HEK293 (cell line): ENCODE data around the gene PAFAH1B2.
A peak's percentile ranks its signal among the peaks of the same experiment; 100 is the strongest.

ENCODE experiments used
- CTCF ChIA-PET: fragments of 350-600 bp; formaldehyde crosslinking; extraction: SDS; loops from one replicate; lab custom pipeline; 2021; ENCODE audit warnings: antibody characterized with exemption; lab: Yijun Ruan, JAX
- POLR2A ChIA-PET: fragments of 300-600 bp; formaldehyde crosslinking; extraction: SDS; loops from one replicate; lab custom pipeline; 2020; ENCODE audit warnings: antibody characterized with exemption, inconsistent platforms; lab: Yijun Ruan, JAX
- H3K27ac ChIP-seq: fragments of 200-500 bp; sonication (Bioruptor generic); 2 replicates; pipeline ENCODE4 v1.5.1; 2014; ENCODE audit warnings: low read depth, low read length, control low read depth, inconsistent platforms; ENCODE audit errors: extremely low read depth
- H3K36me3 ChIP-seq, 2 experiments: fragments of 200-500 bp in 1 of 2; sonication (Bioruptor generic) in 1 of 2; 1 replicate in 1 of 2; 2 replicates in 1 of 2; pipeline ENCODE4 v1.5.1; 2014 to 2017; ENCODE audit warnings: inconsistent platforms in 2 of 2, low read length in 2 of 2; ENCODE audit not compliant: control insufficient read depth in 2 of 2, insufficient read depth in 1 of 2
- H3K4me1 ChIP-seq: fragments of 200-500 bp; sonication (Bioruptor generic); 2 replicates; pipeline ENCODE4 v1.5.1; 2014; ENCODE audit warnings: mild to moderate bottlenecking, low read length, inconsistent platforms; ENCODE audit not compliant: control insufficient read depth, insufficient read depth
- H3K4me3 ChIP-seq: 2 replicates; pipeline ENCODE4 v1.5.1; 2011; ENCODE audit warnings: low read depth, mild to moderate bottlenecking, control low read depth, low read length, moderate library complexity
- H3K9me3 ChIP-seq: fragments of 200-500 bp; sonication (Bioruptor generic); 2 replicates; pipeline ENCODE4 v1.5.1; 2014; ENCODE audit warnings: low read depth, low read length, inconsistent platforms; ENCODE audit not compliant: control insufficient read depth, insufficient read depth
- BCL11A ChIP-seq: fragments of 450-650 bp; formaldehyde crosslinking; IDR thresholded peaks from 2 replicates; pipeline ENCODE4 v1.5.1; 2016; ENCODE audit warnings: low read depth, missing biosample characterization, missing genetic modification characterization
- GLIS1 ChIP-seq: fragments of 450-650 bp; formaldehyde crosslinking; IDR thresholded peaks from 2 replicates; pipeline ENCODE4 v1.5.1; 2016; ENCODE audit warnings: missing biosample characterization, missing genetic modification characterization
- OVOL3 ChIP-seq: fragments of 450-650 bp; formaldehyde crosslinking; IDR thresholded peaks from 2 replicates; pipeline ENCODE4 v1.5.1; 2016; ENCODE audit warnings: missing biosample characterization, missing genetic modification characterization
- PRDM1 ChIP-seq: fragments of 450-650 bp; formaldehyde crosslinking; IDR thresholded peaks from 2 replicates; pipeline ENCODE4; 2016; ENCODE audit warnings: missing biosample characterization, missing genetic modification characterization
- SALL2 ChIP-seq: fragments of 450-650 bp; formaldehyde crosslinking; IDR thresholded peaks from 2 replicates; pipeline ENCODE4 v1.5.0; 2017; ENCODE audit warnings: missing biosample characterization, mild to moderate bottlenecking, missing genetic modification characterization, borderline replicate concordance
- SP7 ChIP-seq: fragments of 450-650 bp; formaldehyde crosslinking; IDR thresholded peaks from 2 replicates; pipeline ENCODE4 v1.5.1; 2016; ENCODE audit warnings: missing biosample characterization, missing genetic modification characterization
- TRIM28 ChIP-seq: IDR thresholded peaks from 2 replicates; pipeline ENCODE4 v1.6.1; 2011; ENCODE audit warnings: low read length, control low read depth, borderline replicate concordance
- ZBTB20 ChIP-seq: fragments of 450-650 bp; formaldehyde crosslinking; IDR thresholded peaks from 2 replicates; pipeline ENCODE4 v1.5.1; 2016; ENCODE audit warnings: missing biosample characterization, missing genetic modification characterization
- ZBTB48 ChIP-seq: fragments of 450-650 bp; formaldehyde crosslinking; IDR thresholded peaks from 2 replicates; pipeline ENCODE4 v1.5.1; 2016; ENCODE audit warnings: missing biosample characterization, missing genetic modification characterization
- ZIC2 ChIP-seq: fragments of 450-650 bp; formaldehyde crosslinking; IDR thresholded peaks from 2 replicates; pipeline ENCODE4 v1.5.1; 2016; ENCODE audit warnings: missing biosample characterization, missing genetic modification characterization
- ZNF184 ChIP-seq: fragments of 450-650 bp; IDR thresholded peaks from 2 replicates; pipeline ENCODE4 v1.5.1; 2018; ENCODE audit warnings: missing biosample characterization, mild to moderate bottlenecking, missing genetic modification characterization
- ZNF280D ChIP-seq: fragments of 450-650 bp; formaldehyde crosslinking; IDR thresholded peaks from 2 replicates; pipeline ENCODE4 v1.5.1; 2016; ENCODE audit warnings: missing biosample characterization, missing genetic modification characterization
- ZNF335 ChIP-seq: fragments of 450-650 bp; formaldehyde crosslinking; conservative IDR thresholded peaks from 2 replicates; pipeline ENCODE4 v1.5.1; 2016; ENCODE audit warnings: missing biosample characterization, missing genetic modification characterization
- ZNF350 ChIP-seq: fragments of 450-650 bp; formaldehyde crosslinking; IDR thresholded peaks from 2 replicates; pipeline ENCODE4 v1.5.0; 2017; ENCODE audit warnings: missing biosample characterization, mild to moderate bottlenecking, missing genetic modification characterization
- ZNF354C ChIP-seq: fragments of 450-650 bp; formaldehyde crosslinking; IDR thresholded peaks from 2 replicates; pipeline ENCODE4 v1.5.1; 2016; ENCODE audit warnings: missing biosample characterization, missing genetic modification characterization, low read depth, borderline replicate concordance
- ZNF404 ChIP-seq: fragments of 450-650 bp; formaldehyde crosslinking; IDR thresholded peaks from 2 replicates; pipeline ENCODE4 v1.5.1; 2017; ENCODE audit warnings: missing biosample characterization, missing genetic modification characterization
- ZNF416 ChIP-seq: fragments of 450-650 bp; formaldehyde crosslinking; IDR thresholded peaks from 2 replicates; pipeline ENCODE4 v1.5.1; 2016; ENCODE audit warnings: missing biosample characterization, missing genetic modification characterization
- ZNF530 ChIP-seq: fragments of 450-650 bp; formaldehyde crosslinking; IDR thresholded peaks from 2 replicates; pipeline ENCODE4 v1.5.1; 2016; ENCODE audit warnings: low read depth, missing biosample characterization, missing genetic modification characterization
- ZNF571 ChIP-seq: fragments of 450-650 bp; formaldehyde crosslinking; IDR thresholded peaks from 2 replicates; pipeline ENCODE4 v1.5.0; 2017; ENCODE audit warnings: missing biosample characterization, missing genetic modification characterization
- ZNF600 ChIP-seq: fragments of 450-650 bp; formaldehyde crosslinking; IDR thresholded peaks from 2 replicates; pipeline ENCODE4 v1.5.1; 2016; ENCODE audit warnings: missing biosample characterization, missing genetic modification characterization
- ZNF624 ChIP-seq: fragments of 450-650 bp; formaldehyde crosslinking; IDR thresholded peaks from 2 replicates; pipeline ENCODE4 v1.5.1; 2017; ENCODE audit warnings: missing biosample characterization, missing genetic modification characterization
- ZNF639 ChIP-seq: fragments of 450-650 bp; formaldehyde crosslinking; IDR thresholded peaks from 2 replicates; pipeline ENCODE4 v1.5.1; 2016; ENCODE audit warnings: missing biosample characterization, missing genetic modification characterization
- ZNF658 ChIP-seq: fragments of 450-650 bp; formaldehyde crosslinking; IDR thresholded peaks from 2 replicates; pipeline ENCODE4; 2016; ENCODE audit warnings: missing biosample characterization, missing genetic modification characterization
- TF ChIP-seq, protein P1 (sequence below): fragments of 450-650 bp; formaldehyde crosslinking; IDR thresholded peaks from 2 replicates; pipeline ENCODE4 v1.5.1; 2016; ENCODE audit warnings: missing biosample characterization, missing genetic modification characterization, low read depth
- TF ChIP-seq, protein P2 (sequence below): fragments of 450-650 bp; formaldehyde crosslinking; IDR thresholded peaks from 2 replicates; pipeline ENCODE4 v1.5.1; 2016; ENCODE audit warnings: missing biosample characterization, missing genetic modification characterization
- TF ChIP-seq, protein P3 (sequence below): fragments of 450-650 bp; formaldehyde crosslinking; IDR thresholded peaks from 2 replicates; pipeline ENCODE4 v1.5.1; 2017; ENCODE audit warnings: missing biosample characterization, missing genetic modification characterization

The PAFAH1B2 gene

DNA sequence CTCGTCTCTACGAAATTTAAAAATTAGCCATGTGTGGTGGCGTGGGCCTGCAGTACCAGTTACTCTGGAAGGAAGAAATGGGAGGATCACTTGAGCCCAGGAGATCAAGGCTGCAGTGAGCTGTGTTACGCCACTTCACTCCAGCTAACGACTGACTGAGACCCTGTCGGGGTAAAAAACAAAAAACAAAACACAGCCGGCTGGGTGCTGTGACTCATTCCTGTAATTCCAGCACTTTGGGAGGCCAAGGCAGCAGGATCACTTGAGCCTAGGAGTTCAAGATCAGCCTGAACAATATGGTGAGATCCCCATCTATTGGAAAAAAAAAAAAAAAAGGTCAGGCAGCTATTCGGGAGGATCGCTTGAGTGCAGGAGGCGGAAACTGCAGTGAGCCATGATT is 2.4 kb downstream of the PAFAH1B2 start:
- Histone ChIP-seq H3K4me1 (no peaks in the 10 kb centered on the region), H3K36me3 (peaks cover 0 to 45% of the 10 kb centered on the region in 2 experiments; a peak in 2 of 3 replicates), H3K27ac (0 out of 2 replicates have a peak overlapping the region, but pooled peaks have one; percentile 8), H3K9me3 (no peaks in the 10 kb centered on the region), H3K4me3 (no peak overlapping the region)
- CTCF ChIA-PET, result interaction anchor here (0.5 to 1.9 kb wide), 5 partner anchors 23 to 411 kb away, joined by 3 to 12 read pairs (median 6); partner anchors contain the start of gene SIDT2
- POLR2A ChIA-PET, result interaction anchor here (0.7 to 2.2 kb wide), 3 partner anchors 10 to 55 kb away, joined by 3 to 10 read pairs (median 6); partner anchors contain the start of gene SIDT2
- TF ChIP-seq, protein P1, sequence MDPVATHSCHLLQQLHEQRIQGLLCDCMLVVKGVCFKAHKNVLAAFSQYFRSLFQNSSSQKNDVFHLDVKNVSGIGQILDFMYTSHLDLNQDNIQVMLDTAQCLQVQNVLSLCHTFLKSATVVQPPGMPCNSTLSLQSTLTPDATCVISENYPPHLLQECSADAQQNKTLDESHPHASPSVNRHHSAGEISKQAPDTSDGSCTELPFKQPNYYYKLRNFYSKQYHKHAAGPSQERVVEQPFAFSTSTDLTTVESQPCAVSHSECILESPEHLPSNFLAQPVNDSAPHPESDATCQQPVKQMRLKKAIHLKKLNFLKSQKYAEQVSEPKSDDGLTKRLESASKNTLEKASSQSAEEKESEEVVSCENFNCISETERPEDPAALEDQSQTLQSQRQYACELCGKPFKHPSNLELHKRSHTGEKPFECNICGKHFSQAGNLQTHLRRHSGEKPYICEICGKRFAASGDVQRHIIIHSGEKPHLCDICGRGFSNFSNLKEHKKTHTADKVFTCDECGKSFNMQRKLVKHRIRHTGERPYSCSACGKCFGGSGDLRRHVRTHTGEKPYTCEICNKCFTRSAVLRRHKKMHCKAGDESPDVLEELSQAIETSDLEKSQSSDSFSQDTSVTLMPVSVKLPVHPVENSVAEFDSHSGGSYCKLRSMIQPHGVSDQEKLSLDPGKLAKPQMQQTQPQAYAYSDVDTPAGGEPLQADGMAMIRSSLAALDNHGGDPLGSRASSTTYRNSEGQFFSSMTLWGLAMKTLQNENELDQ, result no peak
- TF ChIP-seq GLIS1 (tag by site-specific recombination) (peak; percentile 53), ZNF600 (tag by site-specific recombination) (peak; percentile 93), ZNF280D (no peak), ZNF658 (tag by site-specific recombination) (no peak), ZNF639 (tag by site-specific recombination) (no peak), ZNF571 (tag by site-specific recombination) (no peak), ZNF530 (tag by site-specific recombination) (no peak), ZNF416 (tag by site-specific recombination) (no peak), ZNF335 (tag by site-specific recombination) (no peak), ZBTB20 (tag by site-specific recombination) (peak; percentile 86), ZNF624 (tag by site-specific recombination) (no peak), SALL2 (no peak), PRDM1 (tag by site-specific recombination) (no peak), OVOL3 (tag by site-specific recombination) (no peak), ZBTB48 (tag by site-specific recombination) (no peak), ZNF184 (0 out of 2 replicates have a peak, but pooled peaks have one; percentile 9), SP7 (peak; percentile 42; the same call in 1 of the 2 replicates), BCL11A (tag by site-specific recombination) (no peak), TRIM28 (no peak), ZNF354C (tag by site-specific recombination) (no peak), ZNF404 (tag by site-specific recombination) (no peak), ZIC2 (tag by site-specific recombination) (peak; percentile 59), ZNF350 (tag by site-specific recombination) (no peak)
- TF ChIP-seq, protein P2, sequence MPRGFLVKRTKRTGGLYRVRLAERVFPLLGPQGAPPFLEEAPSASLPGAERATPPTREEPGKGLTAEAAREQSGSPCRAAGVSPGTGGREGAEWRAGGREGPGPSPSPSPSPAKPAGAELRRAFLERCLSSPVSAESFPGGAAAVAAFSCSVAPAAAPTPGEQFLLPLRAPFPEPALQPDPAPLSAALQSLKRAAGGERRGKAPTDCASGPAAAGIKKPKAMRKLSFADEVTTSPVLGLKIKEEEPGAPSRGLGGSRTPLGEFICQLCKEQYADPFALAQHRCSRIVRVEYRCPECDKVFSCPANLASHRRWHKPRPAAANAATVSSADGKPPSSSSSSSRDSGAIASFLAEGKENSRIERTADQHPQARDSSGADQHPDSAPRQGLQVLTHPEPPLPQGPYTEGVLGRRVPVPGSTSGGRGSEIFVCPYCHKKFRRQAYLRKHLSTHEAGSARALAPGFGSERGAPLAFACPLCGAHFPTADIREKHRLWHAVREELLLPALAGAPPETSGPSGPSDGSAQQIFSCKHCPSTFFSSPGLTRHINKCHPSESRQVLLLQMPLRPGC (tag by site-specific recombination), result peak; percentile 60
- TF ChIP-seq, protein P3, sequence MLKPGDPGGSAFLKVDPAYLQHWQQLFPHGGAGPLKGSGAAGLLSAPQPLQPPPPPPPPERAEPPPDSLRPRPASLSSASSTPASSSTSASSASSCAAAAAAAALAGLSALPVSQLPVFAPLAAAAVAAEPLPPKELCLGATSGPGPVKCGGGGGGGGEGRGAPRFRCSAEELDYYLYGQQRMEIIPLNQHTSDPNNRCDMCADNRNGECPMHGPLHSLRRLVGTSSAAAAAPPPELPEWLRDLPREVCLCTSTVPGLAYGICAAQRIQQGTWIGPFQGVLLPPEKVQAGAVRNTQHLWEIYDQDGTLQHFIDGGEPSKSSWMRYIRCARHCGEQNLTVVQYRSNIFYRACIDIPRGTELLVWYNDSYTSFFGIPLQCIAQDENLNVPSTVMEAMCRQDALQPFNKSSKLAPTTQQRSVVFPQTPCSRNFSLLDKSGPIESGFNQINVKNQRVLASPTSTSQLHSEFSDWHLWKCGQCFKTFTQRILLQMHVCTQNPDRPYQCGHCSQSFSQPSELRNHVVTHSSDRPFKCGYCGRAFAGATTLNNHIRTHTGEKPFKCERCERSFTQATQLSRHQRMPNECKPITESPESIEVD (tag by site-specific recombination), result no peak
